GM19239 (cell line): ENCODE measurements around the gene IPCEF1.

Experiments used
- DNase-seq: peaks from one replicate; pipeline ENCODE4 v3.0.0; 2011; ENCODE audit warnings: low spot score; ENCODE audit not compliant: insufficient read length
- FAIRE-seq: peaks from 2 replicates; lab custom pipeline; 2011; peaks lifted over from hg19 to GRCh38; lab: Jason Lieb, UNC

The IPCEF1 gene

DNA sequence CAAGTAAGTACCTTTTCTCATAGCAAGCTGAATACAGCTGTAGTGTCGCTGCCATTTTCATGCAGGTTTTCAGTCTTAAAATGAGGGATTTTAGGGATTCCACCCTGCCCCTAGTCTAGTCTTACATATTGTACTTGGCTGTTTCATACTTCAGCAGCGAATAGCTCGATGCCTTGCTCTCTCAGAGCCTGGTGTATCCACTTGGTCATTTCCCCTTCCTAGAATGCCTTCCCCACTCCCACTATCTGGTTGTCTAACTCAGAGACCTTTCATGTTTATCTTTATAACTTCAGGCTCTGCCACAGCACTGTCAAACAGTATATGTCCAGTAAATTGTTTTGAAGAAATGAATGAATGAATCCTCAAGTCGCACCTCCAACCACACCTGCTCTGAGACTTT lies 21.1 kb upstream of the IPCEF1 start:
- FAIRE-seq (no peak), DNase-seq (no peak)

DNA sequence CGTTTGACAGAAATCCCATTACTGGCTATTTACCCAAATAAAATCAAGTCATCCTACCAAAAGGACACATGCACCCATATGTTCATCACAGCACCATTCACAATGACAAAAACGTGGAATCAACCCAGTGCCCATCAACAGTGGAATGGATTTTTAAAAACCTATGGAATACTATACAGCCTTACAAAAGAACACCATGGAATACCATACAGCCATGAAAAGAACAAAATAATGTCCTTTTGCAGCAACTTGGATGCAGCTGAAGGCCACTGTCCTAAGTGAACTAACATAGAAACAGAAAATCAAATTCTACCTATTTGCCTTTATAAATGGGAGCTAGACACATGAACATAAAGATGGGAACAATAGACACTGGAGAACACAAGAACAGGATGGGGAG lies 17.4 kb upstream of the IPCEF1 start:
- FAIRE-seq (no peak), DNase-seq (no peak)

DNA sequence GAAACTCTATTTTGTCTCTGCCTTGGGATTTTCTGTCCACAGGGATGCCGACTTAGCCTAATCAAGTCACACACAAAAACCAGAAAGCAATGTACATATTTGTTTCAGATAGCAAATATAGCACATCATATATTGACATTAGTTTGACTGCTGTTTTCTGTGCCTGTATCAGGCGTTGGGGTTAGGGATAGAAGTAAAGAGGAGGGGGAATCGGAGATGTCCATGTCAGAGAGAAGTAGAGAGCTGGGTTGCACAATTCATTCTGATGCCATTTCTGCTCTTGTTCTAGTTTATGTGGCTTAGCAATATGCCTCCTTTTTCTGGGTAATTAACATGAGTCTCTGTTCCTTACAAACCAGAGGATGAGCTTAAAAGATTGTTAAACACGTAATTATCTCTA lies 14.7 kb upstream of the IPCEF1 start:
- FAIRE-seq (no peak), DNase-seq (no peak)

DNA sequence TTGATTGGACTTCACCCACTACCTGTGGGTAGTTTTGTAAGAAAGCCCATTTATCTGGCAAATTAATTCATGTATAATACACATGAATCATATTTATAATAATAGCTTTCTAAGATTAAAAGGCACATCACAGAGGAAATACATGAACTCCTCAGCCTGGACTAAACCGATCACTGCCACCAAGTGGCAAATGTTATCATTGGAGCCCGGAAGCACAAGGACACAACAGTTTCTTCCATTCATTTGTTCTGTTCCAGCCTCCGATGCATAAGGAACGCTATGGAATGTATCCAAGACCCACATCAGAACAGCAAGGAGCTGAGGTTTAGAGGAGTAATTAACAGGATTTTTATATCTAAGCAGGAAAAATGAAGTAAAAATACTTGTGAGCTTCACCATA lies 13.9 kb upstream of the IPCEF1 start:
- FAIRE-seq, result peak; percentile 94

DNA sequence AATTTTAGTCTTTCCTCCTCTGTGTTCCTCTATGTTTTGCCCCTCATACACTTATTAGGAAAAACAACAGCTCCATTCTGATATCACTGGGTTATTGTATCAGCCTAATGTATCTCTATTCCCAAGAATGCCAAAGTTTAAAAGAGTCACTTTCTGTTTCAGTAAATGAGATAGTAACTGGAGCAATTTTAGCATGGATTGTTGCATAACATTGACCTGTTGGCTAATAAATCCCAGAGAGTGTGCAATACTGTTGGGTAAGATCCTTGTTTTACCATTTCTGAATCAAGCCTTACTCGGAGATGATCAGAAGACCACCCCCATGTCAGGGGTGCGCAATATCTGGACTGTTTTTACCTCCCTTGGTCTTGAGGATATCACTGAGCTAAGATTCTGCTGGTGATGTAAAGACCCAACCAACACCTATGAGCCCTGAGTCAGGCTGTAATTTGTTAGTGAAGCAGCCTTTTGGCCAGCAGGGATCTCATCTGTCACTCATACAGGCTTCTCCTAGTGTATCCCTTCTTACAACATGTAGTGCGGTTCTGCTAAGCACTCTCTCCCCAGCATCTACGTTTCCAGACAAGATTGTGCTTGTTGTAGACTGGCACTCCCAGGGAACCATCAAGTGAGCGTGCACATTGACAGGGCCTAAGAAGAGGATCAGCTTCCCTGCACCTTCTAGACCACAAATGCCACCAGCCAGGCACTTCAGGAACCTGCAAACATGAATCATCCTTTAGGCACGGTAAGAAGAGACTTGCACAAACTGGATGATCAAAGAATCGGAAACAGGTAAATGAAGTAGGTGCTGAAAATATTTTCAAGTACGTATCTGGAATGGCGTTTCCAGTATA lies 11.5 kb upstream of the IPCEF1 start:
- DNase-seq (no peak), FAIRE-seq (no peak)

More for the DNA sequence above, 13.9 kb upstream of the IPCEF1 start:
- DNase-seq, result no peak

DNA sequence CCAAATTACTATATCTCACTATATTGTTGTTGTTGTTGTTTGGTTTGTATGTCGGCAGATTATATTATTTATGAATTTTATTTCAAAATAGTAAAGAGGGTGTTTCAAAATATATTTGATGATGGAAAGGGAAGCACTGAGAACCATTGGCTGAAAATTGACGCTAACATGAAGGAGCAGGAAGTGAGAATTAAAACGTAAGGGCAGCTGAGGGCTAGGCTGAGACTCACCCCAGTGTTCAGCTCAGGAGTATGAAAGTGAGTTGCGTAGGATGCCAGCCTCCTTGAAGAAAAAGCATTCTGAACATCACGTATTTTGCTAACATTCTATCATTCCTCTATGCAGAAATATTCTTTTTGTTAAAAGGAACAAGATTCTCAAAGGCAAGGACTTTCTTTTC lies 10.7 kb upstream of the IPCEF1 start:
- no peak for FAIRE-seq
- DNase-seq, result no peak

DNA sequence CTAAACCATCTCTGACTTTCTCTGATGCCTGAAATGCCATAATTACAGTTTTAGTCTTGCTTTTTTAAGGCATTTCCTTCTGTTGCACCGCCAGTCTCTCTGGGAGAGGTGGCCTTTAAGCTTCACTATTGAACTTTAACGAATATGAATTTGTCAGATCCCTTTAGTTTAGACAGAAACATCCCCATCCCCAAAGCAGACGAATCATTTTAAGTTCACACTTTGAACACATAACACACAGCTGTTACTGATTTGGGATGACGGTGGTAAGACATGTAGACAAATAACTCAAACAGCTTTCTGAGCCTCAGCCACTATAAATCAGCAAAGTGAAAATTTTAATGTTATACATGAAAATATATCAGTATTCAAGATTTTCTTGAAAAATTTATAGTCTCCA lies 7.2 kb upstream of the IPCEF1 start:
- FAIRE-seq (peak; percentile 23), DNase-seq (no peak)

DNA sequence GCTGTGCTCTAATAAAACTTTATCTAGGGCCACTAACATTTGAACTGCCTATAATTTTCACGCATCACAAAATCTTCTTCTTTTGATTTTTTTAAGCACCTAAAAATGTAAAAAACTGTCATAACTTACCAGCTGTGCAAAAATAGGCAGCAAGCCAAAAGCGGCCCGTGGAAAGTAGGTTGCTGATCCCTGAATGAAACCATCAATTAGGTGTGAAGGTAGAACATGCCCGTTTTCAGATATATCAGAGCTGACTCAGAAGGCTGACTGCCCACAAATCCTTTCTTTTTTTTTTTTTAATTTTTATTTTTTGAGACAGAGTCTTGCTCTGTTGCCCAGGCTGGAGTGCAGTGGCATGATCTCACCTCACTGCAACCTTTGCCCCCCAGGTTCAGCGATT lies 4.9 kb upstream of the IPCEF1 start:
- DNase-seq (no peak), FAIRE-seq (no peak)

DNA sequence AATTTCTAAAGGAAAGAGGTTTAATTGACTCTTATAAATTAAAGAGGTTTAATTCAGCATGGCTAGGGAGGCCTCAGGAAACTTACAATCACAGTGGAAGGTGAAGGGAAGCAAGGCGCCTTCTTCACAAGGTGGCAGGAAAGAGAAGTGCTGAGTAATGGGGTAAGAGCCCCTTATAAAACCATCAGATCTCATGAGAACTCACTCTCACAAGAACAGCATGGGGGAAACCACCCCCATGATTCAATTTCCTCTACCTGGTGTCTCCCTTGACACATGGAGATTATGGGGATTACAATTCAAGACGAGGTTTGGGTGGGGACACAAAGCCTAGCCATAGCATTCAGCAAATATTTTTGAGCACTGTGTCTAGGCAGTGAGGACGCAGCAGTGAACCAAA lies 3.9 kb upstream of the IPCEF1 start:
- DNase-seq (no peak), FAIRE-seq (peak; percentile 48)

DNA sequence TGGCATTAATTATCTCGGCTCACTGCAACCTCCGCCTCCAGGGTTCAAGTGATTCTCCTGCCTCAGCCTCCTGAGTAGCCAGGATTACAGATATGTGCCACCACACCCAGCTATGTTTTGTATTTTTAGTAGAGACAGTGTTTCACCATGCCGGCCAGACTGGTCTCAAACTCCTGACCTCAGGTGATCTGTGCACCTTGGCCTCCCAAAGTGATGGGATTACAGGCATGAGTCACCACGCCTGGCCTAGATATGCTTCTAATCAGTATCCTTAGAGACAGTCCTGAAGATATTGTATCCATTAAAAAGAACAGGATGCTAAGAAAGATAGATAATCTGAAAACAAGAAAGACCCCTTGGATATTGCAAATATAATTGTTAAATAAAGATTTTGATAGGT lies 3.1 kb upstream of the IPCEF1 start:
- no peak for DNase-seq
- no peak for FAIRE-seq

DNA sequence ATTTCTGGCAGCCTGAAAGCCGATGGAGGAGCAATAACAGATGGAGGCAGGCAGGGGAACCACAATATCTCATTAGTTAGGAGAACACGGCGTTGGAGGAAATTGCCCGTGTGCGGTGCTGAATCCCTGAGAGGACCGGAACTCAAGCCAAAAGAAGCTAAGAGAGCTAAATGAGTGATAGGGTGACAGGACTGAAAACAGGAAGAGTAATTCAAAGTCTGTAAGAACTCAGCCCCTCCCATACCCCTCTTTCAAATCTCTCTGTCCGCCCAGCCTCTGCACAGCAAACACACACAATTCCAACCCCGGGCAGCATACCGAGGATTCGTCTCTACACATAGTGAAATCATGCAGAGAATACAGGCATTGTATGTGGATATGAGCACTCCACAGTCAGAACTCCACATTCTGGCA lies 2.6 kb upstream of the IPCEF1 start:
- DNase-seq (no peak), FAIRE-seq (peak; percentile 90)

DNA sequence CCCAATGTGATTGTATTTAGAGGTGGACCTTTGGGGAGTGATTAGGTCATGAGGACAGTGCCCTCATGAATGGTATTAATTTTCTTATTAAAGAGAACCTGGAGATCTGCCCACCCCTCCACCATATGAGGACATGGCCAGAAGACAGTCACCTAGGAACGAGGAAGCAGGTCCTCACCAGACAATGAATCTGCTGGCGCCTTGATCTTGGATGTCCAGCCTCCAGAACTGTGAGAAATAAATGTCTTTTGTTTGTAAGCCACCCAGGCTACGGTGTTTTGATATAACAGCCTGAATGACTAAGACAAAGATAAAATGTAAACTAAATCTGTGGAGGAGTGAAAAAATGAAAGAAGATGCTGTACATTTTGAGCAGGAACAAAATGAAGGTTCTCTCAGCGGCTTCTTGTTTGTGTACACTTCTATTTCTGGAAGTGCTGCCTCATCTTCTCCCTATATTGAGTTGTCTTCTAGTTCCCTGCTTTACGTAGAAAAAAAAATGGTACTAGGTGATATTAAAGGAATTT lies 1.5 kb upstream of the IPCEF1 start:
- no peak for FAIRE-seq

DNA sequence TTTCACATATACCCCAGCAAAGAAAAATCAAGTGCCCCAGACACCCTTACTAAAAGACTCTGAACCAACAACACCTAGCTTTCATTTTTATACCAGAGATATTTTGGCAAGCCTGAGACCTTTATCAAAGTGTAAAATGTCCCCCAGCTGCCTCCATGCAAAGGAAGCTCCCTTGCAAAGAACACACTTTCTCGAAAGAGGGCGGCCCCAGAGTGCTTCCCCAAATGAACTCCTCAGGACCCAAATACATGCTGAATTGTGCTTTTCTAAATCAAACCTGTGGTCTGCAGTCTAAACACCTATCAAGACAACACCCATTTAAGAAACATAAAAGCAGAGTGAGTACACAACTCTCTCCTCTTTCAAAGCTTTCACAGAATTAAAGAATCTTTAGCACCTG lies 490 bp downstream of the IPCEF1 start:
- no peak for DNase-seq
- no peak for FAIRE-seq

More for the DNA sequence above, 1.5 kb upstream of the IPCEF1 start:
- no peak for DNase-seq

DNA sequence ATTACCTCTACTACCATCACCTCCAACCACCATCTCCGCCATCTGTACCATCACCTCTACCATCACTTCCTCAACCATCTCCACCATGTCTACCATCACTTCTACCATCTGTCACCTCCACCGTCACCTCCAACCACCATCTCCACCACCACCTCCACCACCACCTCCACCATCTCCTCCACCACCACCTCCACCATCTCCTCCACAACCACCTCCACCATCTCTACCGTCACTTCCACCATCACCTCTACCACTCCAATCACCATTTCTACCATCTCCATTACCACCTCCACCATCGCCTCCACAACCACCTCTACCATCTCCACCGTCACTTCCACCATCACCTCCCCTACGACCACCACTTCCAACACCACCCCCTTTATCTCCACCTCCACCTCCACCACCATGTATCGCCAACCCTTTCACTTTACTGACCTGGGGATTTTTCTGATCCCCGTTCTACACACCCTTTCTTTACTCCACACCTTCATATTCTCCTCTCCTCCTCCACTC lies 2.3 kb downstream of the IPCEF1 start:
- no peak for FAIRE-seq
- DNase-seq, result no peak

DNA sequence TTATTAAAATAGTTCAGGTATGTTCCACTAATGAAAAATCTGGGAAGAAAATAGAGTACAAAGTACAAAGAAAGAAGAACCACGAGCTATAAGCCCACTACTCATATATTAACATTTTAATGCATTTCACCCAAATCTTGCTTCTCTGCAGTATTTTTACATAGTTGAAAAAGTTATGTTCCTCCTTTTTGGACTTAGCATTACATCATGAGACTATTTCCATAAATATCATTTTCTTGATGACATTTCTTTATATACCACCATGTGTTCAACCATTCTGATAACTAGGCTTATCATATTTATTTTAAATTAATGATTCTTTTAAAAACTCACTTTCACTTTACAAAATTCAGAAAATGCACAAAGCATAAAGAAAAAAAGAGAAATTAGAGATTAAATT lies 3.0 kb downstream of the IPCEF1 start:
- DNase-seq (no peak), FAIRE-seq (no peak)

DNA sequence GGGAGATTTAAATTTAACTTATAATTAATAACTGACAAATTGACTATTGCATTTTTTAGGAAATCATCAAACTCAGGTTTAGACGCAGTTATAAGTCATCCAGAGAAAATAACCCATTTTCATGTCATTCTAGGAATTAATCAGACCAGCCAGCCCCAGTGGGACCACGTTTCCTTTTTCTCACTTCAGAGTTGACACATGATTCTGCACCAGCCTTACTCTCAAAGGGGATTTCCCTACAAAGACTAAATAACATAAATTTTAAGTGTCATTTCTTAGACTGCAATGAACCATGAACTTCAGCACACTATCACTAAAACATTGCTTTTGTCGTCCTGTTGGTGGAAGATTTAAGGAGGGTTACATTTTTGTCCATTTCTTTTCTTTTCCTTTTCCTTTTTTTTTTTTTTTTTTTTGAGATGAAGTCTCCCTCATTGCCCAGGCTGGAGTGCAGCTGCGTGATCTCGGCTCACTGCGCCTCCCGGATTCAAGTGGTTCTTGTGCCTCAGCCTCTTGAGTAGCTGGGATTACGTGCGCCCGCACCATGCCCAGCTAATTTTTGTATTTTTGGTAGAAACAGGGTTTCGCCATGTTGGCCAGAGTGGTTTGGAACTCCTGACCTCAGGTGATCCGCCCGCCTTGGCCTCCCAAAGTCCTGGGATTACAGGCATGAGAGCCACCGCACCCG lies 3.6 kb downstream of the IPCEF1 start:
- FAIRE-seq (peak; percentile 94), DNase-seq (peak; percentile 25)

DNA sequence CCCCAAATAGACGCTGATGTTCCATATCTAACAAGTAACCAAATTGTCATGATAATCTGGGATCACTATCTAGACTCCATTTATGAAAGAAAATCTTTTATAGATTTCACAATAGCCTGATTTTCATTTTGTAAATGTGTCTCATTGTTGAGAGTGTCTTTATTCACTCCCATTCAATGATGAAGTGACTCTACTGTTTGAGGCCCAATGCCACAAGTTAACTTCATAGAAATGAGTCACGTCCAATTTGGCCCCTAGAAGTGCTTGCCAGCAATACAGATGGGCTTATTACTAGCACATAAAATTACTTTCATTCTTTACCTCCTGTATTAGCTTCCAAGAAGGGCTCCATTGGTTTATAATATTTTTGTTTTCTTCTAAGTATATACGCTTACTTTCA lies 6.3 kb downstream of the IPCEF1 start:
- no peak for DNase-seq
- no peak for FAIRE-seq

DNA sequence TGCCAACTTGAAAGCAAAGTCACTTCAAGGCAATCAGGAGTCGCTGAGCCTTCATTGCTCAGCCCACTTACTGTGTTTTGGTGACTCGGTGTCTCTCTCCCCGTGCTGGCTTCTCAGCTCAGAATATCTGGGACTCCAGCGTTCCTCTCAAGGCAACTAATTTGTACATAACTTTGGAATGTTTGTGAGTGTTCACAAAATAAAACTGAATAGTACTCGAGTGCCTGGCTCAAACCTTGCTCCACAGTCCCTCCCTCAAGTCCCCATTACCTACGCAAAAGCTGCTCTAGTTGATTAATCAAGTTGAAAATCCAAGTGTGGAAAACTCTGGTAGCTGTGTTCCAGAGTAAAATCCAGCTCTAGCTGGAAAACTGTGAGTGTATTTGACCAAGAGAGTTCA lies 8.6 kb downstream of the IPCEF1 start:
- FAIRE-seq (no peak), DNase-seq (no peak)

DNA sequence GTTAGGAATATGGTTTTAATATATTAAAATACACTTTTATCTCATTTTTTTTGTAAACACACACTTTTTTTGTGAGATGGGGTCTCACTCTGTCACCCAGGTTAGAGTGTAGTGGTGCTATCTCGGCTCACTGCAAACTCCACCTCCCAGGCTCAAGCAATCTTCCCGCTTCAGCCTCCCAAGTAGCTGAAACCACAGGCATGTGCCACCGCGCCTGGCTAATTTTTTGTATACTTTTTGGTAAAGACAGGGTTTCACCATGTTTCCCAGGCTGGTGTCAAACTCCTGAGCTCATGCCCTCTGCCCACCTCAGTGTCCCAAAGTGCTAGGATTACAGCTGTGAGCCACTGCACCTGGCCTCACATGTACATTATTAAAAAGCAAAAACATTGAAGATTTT lies 10.8 kb downstream of the IPCEF1 start:
- no peak for FAIRE-seq
- no peak for DNase-seq

DNA sequence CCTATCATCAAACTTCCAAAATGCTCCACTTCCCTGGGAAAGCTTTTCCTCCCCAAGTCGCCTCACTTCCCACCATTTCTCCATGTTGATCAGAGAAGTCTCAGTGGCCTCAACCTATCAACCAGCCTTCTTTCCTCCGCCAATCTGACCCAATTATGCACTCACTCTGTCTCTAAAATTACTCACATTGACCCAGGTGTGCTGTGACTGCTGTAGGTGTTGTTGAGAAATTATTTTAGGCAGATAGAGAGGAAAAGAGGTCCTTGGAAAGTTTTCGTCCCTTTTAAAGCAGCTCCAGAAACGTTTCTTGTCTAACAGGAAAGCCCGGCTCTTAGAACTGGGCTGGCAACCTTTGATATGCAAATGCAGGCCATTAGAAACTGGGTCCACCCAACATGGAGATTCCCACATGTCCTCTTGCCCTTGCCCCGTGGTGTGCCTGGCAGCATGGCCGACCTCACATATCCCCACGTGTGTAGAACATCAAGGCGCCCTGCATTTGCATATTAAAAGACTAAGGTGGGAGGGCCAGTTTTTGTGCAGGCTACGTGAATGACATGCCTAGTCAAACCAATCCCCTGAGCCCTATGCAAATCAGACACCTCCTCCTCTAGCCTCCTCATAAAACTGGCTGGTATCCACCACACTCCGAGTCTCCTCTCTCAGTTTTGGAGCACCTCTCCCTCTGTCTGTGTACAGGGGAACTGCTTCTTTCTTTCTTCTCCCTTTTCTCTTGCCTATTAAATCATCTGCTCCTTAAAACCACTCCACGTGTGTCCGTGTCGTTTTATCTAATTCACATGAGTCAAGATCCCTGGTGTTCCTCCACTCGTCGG lies 12.9 kb downstream of the IPCEF1 start:
- no peak for DNase-seq

More for the DNA sequence above, 12.9 kb downstream of the IPCEF1 start:
- no peak for FAIRE-seq
